ENCODE results near the gene ETDA. TPM values are rescaled to one million over a fixed set of nuclear protein-coding genes. Genes with fewer than 3 reads are reported as not detected.
"Not testable (repeated sequence)": the region's sequence is repeated elsewhere in the genome, so short reads cannot be mapped to it uniquely, and the experiment has no call there.

Gene ETDA
- total RNA-seq (2014; rRNA removed; shearing (Covaris generic)), result not detected in 2 replicates
- not detected in 2 replicates for total RNA-seq (2022)
- Bru-seq, nascent RNA, result not detected
- BruChase-seq, experiment 1, labeled RNA remaining after a 6-hour chase, result not detected
- BruChase-seq, experiment 2, labeled RNA remaining after a 2-hour chase, result not detected
- long read RNA-seq, result 0 reads

DNA sequence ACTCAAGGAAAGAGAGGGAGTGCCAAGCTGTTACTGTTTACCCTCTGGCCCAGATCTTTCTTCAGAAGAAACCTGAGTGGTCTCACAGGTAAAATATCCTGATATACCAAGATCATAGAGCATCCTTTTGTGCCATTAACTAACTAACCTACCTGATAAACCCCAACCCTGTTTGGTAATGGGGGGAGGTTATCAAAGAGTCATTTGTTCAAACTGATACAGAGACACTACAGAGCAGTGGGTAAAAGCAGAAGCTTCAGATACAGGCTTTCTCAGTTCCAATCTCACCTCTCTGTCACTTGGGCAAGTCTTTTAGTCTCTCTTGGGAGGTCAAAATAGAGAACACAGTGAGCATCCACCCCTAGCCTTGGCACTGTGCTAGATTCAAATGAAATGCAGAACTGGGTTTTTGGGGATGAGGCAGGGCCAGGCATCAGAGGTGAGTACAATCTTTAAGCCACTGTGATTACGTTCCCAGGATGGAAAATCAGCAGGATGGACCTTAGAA is at the start of gene ETDA:
ETDA (plus strand) TSS at position 51 of the 508 bp plus-strand sequence. CDS start 1,216 bp downstream, outside the sequence.
- intact Hi-C loops (cut with micrococcal nuclease; ENCODE audit: unreplicated experiment); H3K27ac ChIP-seq (ENCODE audit: low read depth, low read length, poor library complexity, severe bottlenecking); H4K20me1 ChIP-seq (ENCODE audit: insufficient read depth, low read length); POLR2A ChIA-PET; H3K4me3 ChIP-seq (ENCODE audit: low read depth, low read length, poor library complexity, severe bottlenecking); H3K4me1 ChIP-seq (ENCODE audit: insufficient read depth, low read length, poor library complexity, severe bottlenecking); H3K9me2 ChIP-seq (ENCODE audit: insufficient read depth, low read length); H3K4me2 ChIP-seq (ENCODE audit: low read length); DNase-seq (ENCODE audit: low spot score); H2AFZ ChIP-seq (ENCODE audit: low read length); BruUV-seq (replicated peaks); CTCF ChIA-PET (ENCODE audit: unreplicated experiment); H3K9me3 ChIP-seq (ENCODE audit: low read length); H3K79me2 ChIP-seq (ENCODE audit: insufficient read depth, low read depth, low read length); H3K36me3 ChIP-seq (ENCODE audit: insufficient read depth, low read length): not testable (repeated sequence)

- H3K36me3 ChIP-seq (ENCODE audit: insufficient read depth, low read length); POLR2A ChIA-PET; H3K9me2 ChIP-seq (ENCODE audit: insufficient read depth, low read length); H3K4me3 ChIP-seq (ENCODE audit: low read depth, low read length, poor library complexity, severe bottlenecking); CTCF ChIA-PET (ENCODE audit: unreplicated experiment); H2AFZ ChIP-seq (ENCODE audit: low read length); DNase-seq (ENCODE audit: low spot score); intact Hi-C loops (cut with micrococcal nuclease; ENCODE audit: unreplicated experiment); H3K4me1 ChIP-seq (ENCODE audit: insufficient read depth, low read length, poor library complexity, severe bottlenecking); H4K20me1 ChIP-seq (ENCODE audit: insufficient read depth, low read length); BruUV-seq (replicated peaks); H3K9me3 ChIP-seq (ENCODE audit: low read length); H3K4me2 ChIP-seq (ENCODE audit: low read length); H3K79me2 ChIP-seq (ENCODE audit: insufficient read depth, low read depth, low read length); H3K27ac ChIP-seq (ENCODE audit: low read depth, low read length, poor library complexity, severe bottlenecking): not testable (repeated sequence)
- TF ChIP-seq, protein P1, sequence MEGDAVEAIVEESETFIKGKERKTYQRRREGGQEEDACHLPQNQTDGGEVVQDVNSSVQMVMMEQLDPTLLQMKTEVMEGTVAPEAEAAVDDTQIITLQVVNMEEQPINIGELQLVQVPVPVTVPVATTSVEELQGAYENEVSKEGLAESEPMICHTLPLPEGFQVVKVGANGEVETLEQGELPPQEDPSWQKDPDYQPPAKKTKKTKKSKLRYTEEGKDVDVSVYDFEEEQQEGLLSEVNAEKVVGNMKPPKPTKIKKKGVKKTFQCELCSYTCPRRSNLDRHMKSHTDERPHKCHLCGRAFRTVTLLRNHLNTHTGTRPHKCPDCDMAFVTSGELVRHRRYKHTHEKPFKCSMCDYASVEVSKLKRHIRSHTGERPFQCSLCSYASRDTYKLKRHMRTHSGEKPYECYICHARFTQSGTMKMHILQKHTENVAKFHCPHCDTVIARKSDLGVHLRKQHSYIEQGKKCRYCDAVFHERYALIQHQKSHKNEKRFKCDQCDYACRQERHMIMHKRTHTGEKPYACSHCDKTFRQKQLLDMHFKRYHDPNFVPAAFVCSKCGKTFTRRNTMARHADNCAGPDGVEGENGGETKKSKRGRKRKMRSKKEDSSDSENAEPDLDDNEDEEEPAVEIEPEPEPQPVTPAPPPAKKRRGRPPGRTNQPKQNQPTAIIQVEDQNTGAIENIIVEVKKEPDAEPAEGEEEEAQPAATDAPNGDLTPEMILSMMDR (conservative IDR thresholded peaks at IDR 0.05; ENCODE audit: low read length), result peak; percentile 31; the same call in 1 of the 2 replicates
Observed at GRCh38 chrX:135206427-135206826, 45.4 kb upstream of the ETDA start.

GRCh38 chrX:135213200-135213844 is 38.5 kb upstream of the ETDA start:
- no peaks in the 10 kb centered on the region for H3K9me2 ChIP-seq (ENCODE audit: insufficient read depth, low read length)
- intact Hi-C loops (cut with micrococcal nuclease; ENCODE audit: unreplicated experiment), result no loop called here
- no peak for TF ChIP-seq EZH2phosphoT487 (IDR thresholded peaks at IDR 0.05; ENCODE audit: borderline replicate concordance, low read depth, low read length)
- TF ChIP-seq, protein P1 (conservative IDR thresholded peaks at IDR 0.05; ENCODE audit: low read length), result no peak
- no peak overlapping the region for H2AFZ ChIP-seq (ENCODE audit: low read length)
- CTCF ChIA-PET (ENCODE audit: unreplicated experiment), result no interaction called here
- no peaks in the 10 kb centered on the region for H4K20me1 ChIP-seq (ENCODE audit: insufficient read depth, low read length)
- H3K9me3 ChIP-seq (ENCODE audit: low read length), result no peaks in the 10 kb centered on the region
- no peak for DNase-seq (ENCODE audit: low spot score)
- H3K79me2 ChIP-seq (ENCODE audit: insufficient read depth, low read depth, low read length), result no peaks in the 10 kb centered on the region
- no TSS peak for BruUV-seq (replicated peaks)
- POLR2A ChIA-PET, result no interaction called here
- H3K4me2 ChIP-seq (ENCODE audit: low read length), result no peak overlapping the region
- H3K27ac ChIP-seq (ENCODE audit: low read depth, low read length, poor library complexity, severe bottlenecking), result no peak overlapping the region
- H3K36me3 ChIP-seq (ENCODE audit: insufficient read depth, low read length), result no peaks in the 10 kb centered on the region
- no peak overlapping the region for H3K4me3 ChIP-seq (ENCODE audit: low read depth, low read length, poor library complexity, severe bottlenecking)
- no peaks in the 10 kb centered on the region for H3K4me1 ChIP-seq (ENCODE audit: insufficient read depth, low read length, poor library complexity, severe bottlenecking)

GRCh38 chrX:135245989-135246388 is 5.9 kb upstream of the ETDA start:
- H4K20me1 ChIP-seq (ENCODE audit: insufficient read depth, low read length); CTCF ChIA-PET (ENCODE audit: unreplicated experiment); H3K4me3 ChIP-seq (ENCODE audit: low read depth, low read length, poor library complexity, severe bottlenecking); H3K36me3 ChIP-seq (ENCODE audit: insufficient read depth, low read length); H3K4me1 ChIP-seq (ENCODE audit: insufficient read depth, low read length, poor library complexity, severe bottlenecking); H3K9me2 ChIP-seq (ENCODE audit: insufficient read depth, low read length); BruUV-seq (replicated peaks); H3K27ac ChIP-seq (ENCODE audit: low read depth, low read length, poor library complexity, severe bottlenecking); H3K79me2 ChIP-seq (ENCODE audit: insufficient read depth, low read depth, low read length); DNase-seq (ENCODE audit: low spot score); H3K4me2 ChIP-seq (ENCODE audit: low read length); POLR2A ChIA-PET; H3K9me3 ChIP-seq (ENCODE audit: low read length); H2AFZ ChIP-seq (ENCODE audit: low read length); intact Hi-C loops (cut with micrococcal nuclease; ENCODE audit: unreplicated experiment): not testable (repeated sequence)

GRCh38 chrX:135256087-135256684 is 4.3 kb downstream of the ETDA start:
- H3K27ac ChIP-seq (ENCODE audit: low read depth, low read length, poor library complexity, severe bottlenecking); H2AFZ ChIP-seq (ENCODE audit: low read length); H3K79me2 ChIP-seq (ENCODE audit: insufficient read depth, low read depth, low read length); H3K4me2 ChIP-seq (ENCODE audit: low read length); H3K4me3 ChIP-seq (ENCODE audit: low read depth, low read length, poor library complexity, severe bottlenecking); intact Hi-C loops (cut with micrococcal nuclease; ENCODE audit: unreplicated experiment); BruUV-seq (replicated peaks); H3K4me1 ChIP-seq (ENCODE audit: insufficient read depth, low read length, poor library complexity, severe bottlenecking); H3K9me2 ChIP-seq (ENCODE audit: insufficient read depth, low read length); POLR2A ChIA-PET; H3K9me3 ChIP-seq (ENCODE audit: low read length); CTCF ChIA-PET (ENCODE audit: unreplicated experiment); DNase-seq (ENCODE audit: low spot score); H3K36me3 ChIP-seq (ENCODE audit: insufficient read depth, low read length); H4K20me1 ChIP-seq (ENCODE audit: insufficient read depth, low read length): not testable (repeated sequence)

Data from OCI-LY7 (cell line).